ENCODE data around the gene SUPT3H. TPM values are rescaled to one million over a fixed set of nuclear protein-coding genes. Genes with fewer than 3 reads are reported as not detected.

The SUPT3H gene
- total and polyA plus RNA-seq, 2 donors from 2014 or later: 10.1 to 12.5 TPM

DNA sequence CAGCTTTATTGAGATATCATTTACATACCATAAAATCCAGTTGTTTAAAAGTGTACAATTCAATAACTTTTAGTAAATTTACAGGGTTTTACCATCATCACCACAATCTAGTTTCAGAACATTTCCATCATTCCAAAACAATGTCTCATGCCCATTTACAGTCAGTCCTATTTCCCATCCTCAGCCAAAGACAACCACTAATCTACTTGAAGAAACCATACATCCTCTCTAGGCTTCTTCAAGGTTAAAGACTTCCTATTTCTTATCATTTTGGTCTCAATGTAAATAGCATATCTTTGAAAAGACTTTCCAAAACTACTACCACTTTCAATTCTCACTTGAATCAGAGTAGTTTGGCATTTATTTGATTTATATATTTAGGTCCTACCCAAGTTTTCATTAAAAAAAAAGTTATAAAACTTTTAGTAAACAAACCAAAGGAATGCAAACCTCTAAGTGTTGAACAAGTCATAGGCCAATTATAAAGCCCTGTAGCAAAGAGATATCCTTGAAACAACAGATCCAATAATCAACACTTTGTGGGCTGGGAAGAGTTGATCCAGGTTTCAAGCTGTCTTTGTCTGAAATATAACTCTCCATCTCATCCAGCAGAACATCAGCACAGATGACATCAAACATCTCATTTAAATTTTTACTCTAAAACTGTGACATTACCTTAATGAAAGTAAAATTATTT is 260.9 kb downstream of the SUPT3H start:
- no peak overlapping the region for H3K27ac ChIP-seq (ENCODE audit: low read depth in 2 of 2, low read length in 2 of 2)

GRCh38 chr6:45115696-45116095 is 262.0 kb downstream of the SUPT3H start:
- H3K27ac ChIP-seq (ENCODE audit: low read depth in 2 of 2, low read length in 2 of 2): no peak overlapping the region
- no peak for FAIRE-seq
- intact Hi-C loops (cut with DNase I): no loop called here

More for the DNA sequence above, 260.9 kb downstream of the SUPT3H start:
- intact Hi-C loops (cut with DNase I): no loop called here
- Histone ChIP-seq H3K36me3 (ENCODE audit: control insufficient read depth in 2 of 3, insufficient read depth in 3 of 3, low read length in 3 of 3) (no peaks in the 10 kb centered on the region), H3K9ac (ENCODE audit: low read length in 3 of 3) (no peak overlapping the region), H3K9me3 (ENCODE audit: control insufficient read depth in 2 of 3, insufficient read depth in 1 of 3, low read length in 3 of 3) (no peaks in the 10 kb centered on the region), H3K27me3 (ENCODE audit: control insufficient read depth, insufficient read depth, low read length) (no peaks in the 10 kb centered on the region), H3K4me1 (ENCODE audit: control insufficient read depth in 2 of 3, insufficient read depth in 2 of 3, low read depth in 1 of 3, low read length in 3 of 3) (peaks cover 0 to 5% (median 0%) of the 10 kb centered on the region in 3 donors), H3K4me3 (ENCODE audit: low read length in 3 of 3) (no peak overlapping the region)
- FAIRE-seq (no peak), DNase-seq (no peak)
- no peak for TF ChIP-seq CTCF (IDR thresholded peaks at IDR 0.05; ENCODE audit: borderline replicate concordance, extremely low read depth, insufficient read depth)

GRCh38 chr6:45112711-45113110 is 265.0 kb downstream of the SUPT3H start:
- Histone ChIP-seq H3K27me3 (ENCODE audit: control insufficient read depth, insufficient read depth, low read length) (no peaks in the 10 kb centered on the region), H3K36me3 (ENCODE audit: control insufficient read depth in 2 of 3, insufficient read depth in 3 of 3, low read length in 3 of 3) (no peaks in the 10 kb centered on the region), H3K4me3 (ENCODE audit: low read length in 3 of 3) (no peak overlapping the region), H3K9me3 (ENCODE audit: control insufficient read depth in 2 of 3, insufficient read depth in 1 of 3, low read length in 3 of 3) (no peaks in the 10 kb centered on the region), H3K27ac (ENCODE audit: low read depth in 2 of 2, low read length in 2 of 2) (no peak overlapping the region), H3K4me1 (ENCODE audit: control insufficient read depth in 2 of 3, insufficient read depth in 2 of 3, low read depth in 1 of 3, low read length in 3 of 3) (no peaks in the 10 kb centered on the region), H3K9ac (ENCODE audit: low read length in 3 of 3) (no peak overlapping the region)
- no peak for TF ChIP-seq CTCF (IDR thresholded peaks at IDR 0.05; ENCODE audit: borderline replicate concordance, extremely low read depth, insufficient read depth)
- DNase-seq (no peak), FAIRE-seq (no peak)
- intact Hi-C loops (cut with DNase I): no loop called here

More at GRCh38 chr6:45115696-45116095, 262.0 kb downstream of the SUPT3H start:
- H3K4me3 ChIP-seq (ENCODE audit: low read length in 3 of 3): no peak overlapping the region
- H3K9ac ChIP-seq (ENCODE audit: low read length in 3 of 3): no peak overlapping the region
- H3K4me1 ChIP-seq (ENCODE audit: control insufficient read depth in 2 of 3, insufficient read depth in 2 of 3, low read depth in 1 of 3, low read length in 3 of 3): peaks cover 0 to 5% (median 0%) of the 10 kb centered on the region in 3 donors
- H3K36me3 ChIP-seq (ENCODE audit: control insufficient read depth in 2 of 3, insufficient read depth in 3 of 3, low read length in 3 of 3): no peaks in the 10 kb centered on the region
- H3K9me3 ChIP-seq (ENCODE audit: control insufficient read depth in 2 of 3, insufficient read depth in 1 of 3, low read length in 3 of 3): no peaks in the 10 kb centered on the region
- no peak for TF ChIP-seq CTCF (IDR thresholded peaks at IDR 0.05; ENCODE audit: borderline replicate concordance, extremely low read depth, insufficient read depth)
- H3K27me3 ChIP-seq (ENCODE audit: control insufficient read depth, insufficient read depth, low read length): no peaks in the 10 kb centered on the region
- no peak for DNase-seq
